ENCODE results near the gene RGS14.

DNA sequence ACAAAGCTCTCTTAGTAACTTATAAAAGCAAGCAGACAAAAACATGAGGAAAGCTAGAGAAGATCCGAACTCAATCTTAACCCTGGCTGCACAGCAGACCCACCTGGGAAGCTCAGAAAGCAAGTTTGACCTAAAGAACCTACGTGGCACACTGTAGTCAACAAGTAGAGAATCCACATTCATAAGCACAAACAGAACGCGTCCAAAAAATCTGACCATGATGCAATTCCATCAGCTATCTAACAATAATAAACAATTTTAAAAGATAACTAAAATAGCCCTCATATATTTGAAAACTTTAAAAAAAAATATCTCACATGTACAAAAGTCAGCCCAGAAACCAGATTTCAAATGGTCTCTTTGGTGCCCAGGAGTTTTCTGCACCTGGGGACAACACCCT is 10.9 kb upstream of the RGS14 start:
- TF ChIP-seq, protein P1, sequence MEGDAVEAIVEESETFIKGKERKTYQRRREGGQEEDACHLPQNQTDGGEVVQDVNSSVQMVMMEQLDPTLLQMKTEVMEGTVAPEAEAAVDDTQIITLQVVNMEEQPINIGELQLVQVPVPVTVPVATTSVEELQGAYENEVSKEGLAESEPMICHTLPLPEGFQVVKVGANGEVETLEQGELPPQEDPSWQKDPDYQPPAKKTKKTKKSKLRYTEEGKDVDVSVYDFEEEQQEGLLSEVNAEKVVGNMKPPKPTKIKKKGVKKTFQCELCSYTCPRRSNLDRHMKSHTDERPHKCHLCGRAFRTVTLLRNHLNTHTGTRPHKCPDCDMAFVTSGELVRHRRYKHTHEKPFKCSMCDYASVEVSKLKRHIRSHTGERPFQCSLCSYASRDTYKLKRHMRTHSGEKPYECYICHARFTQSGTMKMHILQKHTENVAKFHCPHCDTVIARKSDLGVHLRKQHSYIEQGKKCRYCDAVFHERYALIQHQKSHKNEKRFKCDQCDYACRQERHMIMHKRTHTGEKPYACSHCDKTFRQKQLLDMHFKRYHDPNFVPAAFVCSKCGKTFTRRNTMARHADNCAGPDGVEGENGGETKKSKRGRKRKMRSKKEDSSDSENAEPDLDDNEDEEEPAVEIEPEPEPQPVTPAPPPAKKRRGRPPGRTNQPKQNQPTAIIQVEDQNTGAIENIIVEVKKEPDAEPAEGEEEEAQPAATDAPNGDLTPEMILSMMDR (IDR thresholded peaks at IDR 0.05), result no peak
- no peak for TF ChIP-seq POLR2A (IDR thresholded peaks at IDR 0.05)

All from lower leg skin (tissue), 3 donors.